ENCODE results near the gene HLA-E. TPM values are rescaled to one million over a fixed set of nuclear protein-coding genes. Genes with fewer than 3 reads are reported as not detected.

Gene HLA-E
- total and polyA plus RNA-seq, 12 donors, result 85.7 to 667 (median 308) TPM

- no peaks in the 10 kb centered on the region for H3K9me3 ChIP-seq (replicated peaks in 1 of 3)
- no peak overlapping the region for H3K27ac ChIP-seq
- TF ChIP-seq POLR2A (IDR thresholded peaks at IDR 0.05), result no peak
- TF ChIP-seq CTCF (IDR thresholded peaks at IDR 0.05), result no peak
- H3K36me3 ChIP-seq (replicated peaks in 1 of 2), result no peaks in the 10 kb centered on the region
- no peak overlapping the region for H3K4me3 ChIP-seq
- 31 to 44% (median 34%) methylated on average over 31 to 41 of the region's 41 CpGs for WGBS, 4 donors
- DNase-seq, result no peak
- H3K27me3 ChIP-seq, result peaks cover 62% of the 10 kb centered on the region
- intact Hi-C loops (cut with DNase I), result no loop called here
- no peaks in the 10 kb centered on the region for H3K4me1 ChIP-seq (replicated peaks in 1 of 2)
These were observed 36.4 kb upstream of the HLA-E start for GRCh38 chr6:30452736-30453507.

- WGBS, 4 donors, result 5 to 7% (median 6%) methylated on average over 21 to 26 of the region's 26 CpGs
- intact Hi-C loops (cut with DNase I), result no loop called here
- Histone ChIP-seq H3K4me1 (replicated peaks in 1 of 2) (no peaks in the 10 kb centered on the region), H3K27me3 (peaks cover 62% of the 10 kb centered on the region), H3K27ac (no peak overlapping the region), H3K4me3 (no peak overlapping the region), H3K9me3 (replicated peaks in 1 of 3) (no peaks in the 10 kb centered on the region), H3K36me3 (replicated peaks in 1 of 2) (no peaks in the 10 kb centered on the region)
- peak; percentile 73 to 91 (median 87) for DNase-seq
- TF ChIP-seq CTCF (IDR thresholded peaks at IDR 0.05) (peak; percentile 53 to 85 (median 75)), POLR2A (IDR thresholded peaks at IDR 0.05) (no peak)
These were observed 35.7 kb upstream of the HLA-E start for GRCh38 chr6:30453508-30454116.

- intact Hi-C loops (cut with DNase I), result no loop called here
- Histone ChIP-seq H3K4me1 (replicated peaks in 1 of 2) (peaks cover 0 to 9% of the 10 kb centered on the region in 2 donors), H3K36me3 (replicated peaks in 1 of 2) (no peaks in the 10 kb centered on the region), H3K27ac (no peak overlapping the region), H3K27me3 (peaks cover 88% of the 10 kb centered on the region), H3K4me3 (no peak overlapping the region), H3K9me3 (replicated peaks in 1 of 3) (no peaks in the 10 kb centered on the region)
- DNase-seq, result no peak
- 23 to 44% (median 34%) methylated on average over 1 of the region's 1 CpG for WGBS, 4 donors
- TF ChIP-seq POLR2A (IDR thresholded peaks at IDR 0.05), result no peak
- no peak for TF ChIP-seq CTCF (IDR thresholded peaks at IDR 0.05)
These were observed 30.2 kb upstream of the HLA-E start for GRCh38 chr6:30459145-30459544.

- TF ChIP-seq CTCF (IDR thresholded peaks at IDR 0.05) (no peak), POLR2A (IDR thresholded peaks at IDR 0.05) (no peak)
- intact Hi-C loops (cut with DNase I), result no loop called here
- Histone ChIP-seq H3K9me3 (replicated peaks in 1 of 3) (no peaks in the 10 kb centered on the region), H3K4me1 (replicated peaks in 1 of 2) (peaks cover 0 to 12% of the 10 kb centered on the region in 2 donors), H3K27me3 (peaks cover 93% of the 10 kb centered on the region), H3K36me3 (replicated peaks in 1 of 2) (no peaks in the 10 kb centered on the region), H3K4me3 (no peak overlapping the region), H3K27ac (no peak overlapping the region)
- DNase-seq, result no peak
- WGBS, 4 donors, result 61 to 79% (median 69%) methylated on average over 5 of the region's 5 CpGs
These were observed 28.3 kb upstream of the HLA-E start for GRCh38 chr6:30461055-30461454.
